ENCODE measurements around the gene SSH2.
"Not testable (repeated sequence)": the region's sequence is repeated elsewhere in the genome, so short reads cannot be mapped to it uniquely, and the experiment has no call there.

Gene SSH2

DNA sequence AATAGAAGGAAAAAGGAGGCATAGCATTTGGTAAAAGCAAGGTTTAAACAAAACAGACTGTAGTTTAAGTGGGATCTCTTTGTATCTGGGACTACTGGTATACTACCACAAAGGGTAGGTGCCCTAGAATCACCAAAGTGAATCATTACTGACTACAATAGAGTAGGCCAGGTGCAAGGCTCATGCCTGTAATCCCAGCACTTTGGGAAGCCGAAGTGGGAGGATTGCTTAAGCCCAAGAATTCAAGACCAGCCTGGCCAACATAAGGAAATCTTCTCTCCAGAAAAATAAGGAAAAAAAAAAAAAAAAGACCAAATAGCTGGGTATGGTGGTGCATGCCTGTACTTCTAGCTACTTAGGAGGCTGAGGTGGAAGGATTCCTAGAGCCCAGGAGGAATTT, 246.5 kb downstream of the SSH2 start:
- H3K36me3 Mint-ChIP-seq (ENCODE audit: low read depth), result peaks cover 29% of the 10 kb centered on the region
- peaks cover 8% of the 10 kb centered on the region for H3K4me1 Mint-ChIP-seq (ENCODE audit: low read depth)
- DNase-seq (ENCODE audit: low spot score), result no peak
- no peak overlapping the region for H3K27ac Mint-ChIP-seq
- no peaks in the 10 kb centered on the region for H3K9me3 Mint-ChIP-seq
- H3K27me3 Mint-ChIP-seq (ENCODE audit: low read depth), result no peaks in the 10 kb centered on the region
- H3K4me3 Mint-ChIP-seq, result no peak overlapping the region

DNA sequence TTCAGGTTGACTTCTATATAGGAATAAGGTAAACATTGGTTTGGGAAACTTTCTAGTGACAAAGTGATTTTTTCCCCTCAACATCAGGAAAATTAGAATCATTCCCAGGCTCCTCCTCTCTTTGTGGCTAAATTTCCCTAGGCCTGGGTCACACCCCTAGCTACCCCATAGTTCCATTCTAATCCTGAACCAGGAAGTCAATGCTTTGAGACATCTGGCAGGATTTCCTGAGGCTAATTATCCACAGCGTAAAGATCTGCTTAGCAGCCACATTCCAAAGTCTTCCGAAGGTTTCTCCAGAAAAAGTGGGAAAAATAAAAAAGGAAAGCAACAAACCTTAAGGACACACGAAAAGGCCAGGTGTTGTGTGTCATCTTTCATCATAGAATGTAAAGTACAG, 247.0 kb downstream of the SSH2 start:
- peaks cover 29% of the 10 kb centered on the region for H3K36me3 Mint-ChIP-seq (ENCODE audit: low read depth)

DNA sequence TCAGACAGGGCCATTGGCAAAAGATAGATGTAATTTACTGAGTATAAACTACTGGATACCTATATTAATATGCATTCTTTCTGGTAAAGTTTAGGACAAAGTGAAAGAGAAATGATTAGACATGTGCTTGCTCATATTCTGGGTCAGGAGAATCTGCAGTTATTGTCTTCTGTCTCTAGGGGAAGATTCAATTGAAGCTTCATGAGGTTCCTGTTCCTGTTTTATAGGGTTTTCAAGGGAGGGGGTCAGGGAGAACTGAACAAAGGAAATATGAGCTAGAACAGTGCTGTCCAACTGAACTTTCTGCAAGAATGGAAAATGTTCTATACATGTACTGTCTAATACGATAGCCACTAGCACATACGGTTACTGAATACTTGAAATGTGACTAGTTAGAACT, 248.0 kb downstream of the SSH2 start:
- Mint-ChIP-seq H3K4me3 (no peak overlapping the region), H3K36me3 (ENCODE audit: low read depth) (peaks cover 31% of the 10 kb centered on the region), H3K9me3 (no peaks in the 10 kb centered on the region)

More for the DNA sequence above, 247.0 kb downstream of the SSH2 start:
- no peak for DNase-seq (ENCODE audit: low spot score)
- peaks cover 8% of the 10 kb centered on the region for H3K4me1 Mint-ChIP-seq (ENCODE audit: low read depth)
- no peaks in the 10 kb centered on the region for H3K27me3 Mint-ChIP-seq (ENCODE audit: low read depth)
- no peak overlapping the region for H3K4me3 Mint-ChIP-seq
- no peaks in the 10 kb centered on the region for H3K9me3 Mint-ChIP-seq
- H3K27ac Mint-ChIP-seq, result no peak overlapping the region

DNA sequence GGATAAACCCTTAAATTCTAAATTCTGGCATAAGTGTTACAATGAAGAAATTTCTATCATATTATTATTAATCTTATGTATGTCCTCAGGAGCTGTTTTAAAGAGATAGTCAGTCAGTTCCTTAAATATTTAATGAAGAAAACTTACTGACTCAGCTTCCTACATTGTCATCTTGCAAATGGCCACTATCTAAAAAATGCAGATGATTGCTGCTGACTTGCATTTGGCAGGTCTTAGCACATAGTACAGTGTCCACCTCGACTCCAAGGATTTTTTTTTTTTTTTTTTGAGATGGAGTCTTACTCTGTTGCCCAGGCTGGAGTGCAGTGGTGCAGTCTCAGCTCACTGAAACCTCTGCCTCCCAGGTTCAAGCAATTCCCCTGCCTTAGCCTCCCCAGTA, 252.2 kb downstream of the SSH2 start:
- no peaks in the 10 kb centered on the region for H3K27me3 Mint-ChIP-seq (ENCODE audit: low read depth)
- H3K4me3 Mint-ChIP-seq, result no peak overlapping the region
- no peaks in the 10 kb centered on the region for H3K9me3 Mint-ChIP-seq
- no peak for DNase-seq (ENCODE audit: low spot score)
- peaks cover 40% of the 10 kb centered on the region for H3K36me3 Mint-ChIP-seq (ENCODE audit: low read depth)
- H3K27ac Mint-ChIP-seq, result no peak overlapping the region
- H3K4me1 Mint-ChIP-seq (ENCODE audit: low read depth), result peaks cover 13% of the 10 kb centered on the region

More for the DNA sequence above, 248.0 kb downstream of the SSH2 start:
- Mint-ChIP-seq H3K27ac (no peak overlapping the region), H3K4me1 (ENCODE audit: low read depth) (peaks cover 8% of the 10 kb centered on the region), H3K27me3 (ENCODE audit: low read depth) (no peaks in the 10 kb centered on the region)
- DNase-seq (ENCODE audit: low spot score), result no peak

DNA sequence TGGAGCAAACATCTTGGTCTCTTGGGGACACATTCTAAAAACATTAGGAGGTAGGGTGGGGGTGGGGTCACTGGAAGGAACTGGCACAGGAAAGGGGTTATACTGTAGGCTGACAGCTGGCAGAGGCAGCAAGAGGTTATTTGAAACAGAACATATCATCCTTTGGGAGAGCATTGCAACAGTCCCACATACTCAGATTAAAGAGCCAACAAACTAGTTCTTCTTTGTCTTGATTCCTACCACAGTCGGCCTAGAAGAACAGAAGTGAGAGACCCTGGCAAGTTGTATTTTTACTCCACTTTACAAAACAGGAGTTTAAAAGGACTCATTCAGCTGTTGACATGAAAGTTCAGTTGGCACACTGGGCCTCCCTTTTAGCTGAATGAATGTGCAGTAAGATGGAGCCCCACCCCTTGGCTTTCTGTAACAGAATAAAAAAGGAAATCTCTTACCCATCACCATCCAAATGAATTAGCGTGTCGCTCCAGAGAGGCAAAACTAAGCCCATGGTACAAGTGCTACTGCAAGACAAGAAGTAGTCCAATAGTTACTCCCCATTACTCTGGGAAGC, 252.7 kb downstream of the SSH2 start:
- H3K27ac Mint-ChIP-seq, result no peak overlapping the region
- no peak for DNase-seq (ENCODE audit: low spot score)
- H3K27me3 Mint-ChIP-seq (ENCODE audit: low read depth), result no peaks in the 10 kb centered on the region
- no peaks in the 10 kb centered on the region for H3K9me3 Mint-ChIP-seq
- no peak overlapping the region for H3K4me3 Mint-ChIP-seq
- peaks cover 40% of the 10 kb centered on the region for H3K36me3 Mint-ChIP-seq (ENCODE audit: low read depth)
- peaks cover 11% of the 10 kb centered on the region for H3K4me1 Mint-ChIP-seq (ENCODE audit: low read depth)

DNA sequence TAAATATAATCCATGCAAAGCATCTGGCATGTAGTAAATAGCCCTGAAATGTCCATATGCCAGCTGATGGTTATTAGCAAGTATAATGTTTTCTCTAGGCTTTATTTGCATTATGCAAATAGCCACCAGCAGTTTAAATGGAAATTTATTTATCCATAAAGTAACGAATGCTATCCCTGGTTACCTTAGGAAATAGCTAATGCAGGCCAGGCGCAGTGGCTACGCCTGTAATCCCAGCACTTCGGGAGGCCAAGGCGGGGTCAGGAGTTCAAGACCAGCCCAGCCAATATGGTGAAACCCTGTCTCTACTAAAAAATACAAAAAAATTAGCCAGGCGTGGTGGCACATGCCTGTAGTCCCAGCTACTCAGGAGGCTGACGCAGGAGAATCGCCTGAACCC, 254.1 kb downstream of the SSH2 start:
- not testable (repeated sequence) for H3K4me1 Mint-ChIP-seq (ENCODE audit: low read depth); H3K27me3 Mint-ChIP-seq (ENCODE audit: low read depth); DNase-seq (ENCODE audit: low spot score); H3K9me3 Mint-ChIP-seq; H3K4me3 Mint-ChIP-seq; H3K27ac Mint-ChIP-seq
- H3K36me3 Mint-ChIP-seq (ENCODE audit: low read depth), result peaks cover 46% of the 10 kb centered on the region

DNA sequence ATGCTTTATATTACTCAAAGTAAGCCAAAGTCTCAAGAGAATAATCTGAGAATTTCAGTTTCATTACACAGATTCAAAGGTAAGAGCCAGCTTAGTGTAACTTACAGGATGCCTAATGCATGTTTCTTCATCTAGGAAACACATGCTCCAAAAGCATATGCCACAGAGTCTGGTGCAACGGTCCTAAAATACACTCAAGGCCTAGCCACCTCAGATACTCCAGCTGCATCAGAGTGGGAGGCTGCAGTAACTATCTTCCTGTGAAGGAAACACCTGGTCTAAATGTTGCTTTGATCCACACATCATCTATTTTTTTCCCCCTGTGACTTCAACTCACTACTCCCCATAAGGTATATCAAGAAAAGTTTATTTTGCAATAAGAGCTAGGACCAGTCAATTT, 255.7 kb downstream of the SSH2 start:
- no peak for DNase-seq (ENCODE audit: low spot score)
- no peaks in the 10 kb centered on the region for H3K27me3 Mint-ChIP-seq (ENCODE audit: low read depth)
- H3K36me3 Mint-ChIP-seq (ENCODE audit: low read depth), result peaks cover 46% of the 10 kb centered on the region
- no peak overlapping the region for H3K27ac Mint-ChIP-seq
- H3K4me3 Mint-ChIP-seq, result no peak overlapping the region
- H3K4me1 Mint-ChIP-seq (ENCODE audit: low read depth), result peaks cover 7% of the 10 kb centered on the region
- H3K9me3 Mint-ChIP-seq, result no peaks in the 10 kb centered on the region

DNA sequence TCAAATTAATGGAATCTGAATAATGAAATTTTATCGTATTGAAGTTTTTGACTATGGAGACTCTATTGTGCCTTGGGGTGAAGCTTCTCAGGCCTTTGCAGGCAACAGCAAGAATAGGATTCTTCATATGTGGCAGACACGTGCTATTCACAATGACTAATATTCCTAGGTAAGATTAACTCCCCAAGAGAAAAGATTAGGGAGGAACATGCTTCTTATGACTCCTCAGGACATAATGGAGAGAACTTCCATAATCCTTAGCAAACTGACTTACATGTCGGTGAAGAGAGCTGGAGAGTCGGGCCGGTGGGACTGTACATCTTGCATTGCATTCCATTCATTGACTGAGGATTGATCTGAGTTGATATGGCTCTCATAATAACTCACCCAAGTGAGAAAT, 258.4 kb downstream of the SSH2 start:
- DNase-seq (ENCODE audit: low spot score), result no peak
- peaks cover 12% of the 10 kb centered on the region for H3K4me1 Mint-ChIP-seq (ENCODE audit: low read depth)
- H3K27ac Mint-ChIP-seq, result no peak overlapping the region
- H3K27me3 Mint-ChIP-seq (ENCODE audit: low read depth), result no peaks in the 10 kb centered on the region
- H3K4me3 Mint-ChIP-seq, result no peak overlapping the region
- peaks cover 49% of the 10 kb centered on the region for H3K36me3 Mint-ChIP-seq (ENCODE audit: low read depth)
- no peaks in the 10 kb centered on the region for H3K9me3 Mint-ChIP-seq

DNA sequence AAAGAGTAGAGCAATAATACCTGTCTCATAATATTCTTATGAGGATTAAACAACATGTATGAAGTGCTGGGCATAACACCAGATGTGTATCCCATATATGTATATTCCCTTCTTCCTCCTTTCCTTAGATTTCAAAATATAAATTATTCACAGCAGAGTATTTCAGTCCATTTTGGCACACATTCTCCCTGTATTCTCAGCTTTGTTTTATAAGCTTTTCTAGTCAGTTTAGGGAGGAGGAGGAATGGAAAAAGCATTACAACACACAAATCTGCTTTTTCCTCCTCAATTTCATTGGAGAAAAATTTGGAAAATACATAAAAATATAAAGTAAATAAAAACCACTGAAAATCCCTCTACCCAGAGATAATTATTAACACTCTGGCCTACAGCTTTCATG, 260.8 kb downstream of the SSH2 start:
- H3K27ac Mint-ChIP-seq, result no peak overlapping the region
- H3K36me3 Mint-ChIP-seq (ENCODE audit: low read depth), result peaks cover 57% of the 10 kb centered on the region
- DNase-seq (ENCODE audit: low spot score), result no peak
- H3K9me3 Mint-ChIP-seq, result no peaks in the 10 kb centered on the region
- no peaks in the 10 kb centered on the region for H3K27me3 Mint-ChIP-seq (ENCODE audit: low read depth)
- no peak overlapping the region for H3K4me3 Mint-ChIP-seq
- H3K4me1 Mint-ChIP-seq (ENCODE audit: low read depth), result peaks cover 5% of the 10 kb centered on the region

DNA sequence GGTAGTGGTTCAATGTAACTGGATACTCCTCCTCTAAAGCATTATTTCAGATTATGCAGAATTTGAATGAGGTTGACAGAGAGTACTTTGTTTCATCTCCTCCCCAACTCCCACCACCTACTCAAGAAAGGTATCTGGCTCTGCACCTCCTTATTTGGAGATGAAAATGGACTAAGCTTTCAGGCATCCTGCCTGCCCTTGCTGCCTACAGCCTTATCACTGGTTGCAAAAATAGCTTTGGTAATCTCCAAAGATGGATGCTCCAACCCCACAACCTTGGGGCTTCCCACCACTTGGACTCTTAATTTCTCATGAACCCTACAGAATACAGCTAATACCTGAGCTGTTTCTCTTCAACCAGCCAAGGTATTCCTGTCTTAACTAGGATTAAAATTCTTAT, 262.1 kb downstream of the SSH2 start:
- H3K27me3 Mint-ChIP-seq (ENCODE audit: low read depth), result no peaks in the 10 kb centered on the region
- DNase-seq (ENCODE audit: low spot score), result no peak
- no peaks in the 10 kb centered on the region for H3K9me3 Mint-ChIP-seq
- peaks cover 55% of the 10 kb centered on the region for H3K36me3 Mint-ChIP-seq (ENCODE audit: low read depth)
- no peak overlapping the region for H3K4me3 Mint-ChIP-seq
- H3K27ac Mint-ChIP-seq, result peak overlapping the region; percentile 46
- peaks cover 5% of the 10 kb centered on the region for H3K4me1 Mint-ChIP-seq (ENCODE audit: low read depth)

DNA sequence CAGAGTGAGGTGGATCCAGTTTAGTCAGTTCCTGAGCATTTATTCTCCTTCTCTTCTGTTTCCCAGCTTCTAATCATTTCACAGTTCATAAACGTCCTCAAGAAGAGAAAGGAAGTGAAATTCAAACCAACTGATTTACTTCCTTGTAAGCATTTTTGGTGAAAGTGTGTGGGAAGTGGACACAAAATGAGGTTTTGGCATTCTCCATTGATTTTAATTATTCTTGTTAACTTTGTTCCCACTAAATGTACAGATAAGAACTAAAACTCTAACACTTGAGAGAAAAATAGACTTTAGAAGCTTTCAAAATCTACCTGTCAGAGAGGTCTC, 264.6 kb downstream of the SSH2 start:
- Mint-ChIP-seq H3K4me1 (ENCODE audit: low read depth) (peaks cover 9% of the 10 kb centered on the region), H3K27me3 (ENCODE audit: low read depth) (no peaks in the 10 kb centered on the region), H3K9me3 (peaks cover 3% of the 10 kb centered on the region), H3K4me3 (no peak overlapping the region), H3K27ac (no peak overlapping the region), H3K36me3 (ENCODE audit: low read depth) (peaks cover 48% of the 10 kb centered on the region)
- DNase-seq (ENCODE audit: low spot score), result no peak

DNA sequence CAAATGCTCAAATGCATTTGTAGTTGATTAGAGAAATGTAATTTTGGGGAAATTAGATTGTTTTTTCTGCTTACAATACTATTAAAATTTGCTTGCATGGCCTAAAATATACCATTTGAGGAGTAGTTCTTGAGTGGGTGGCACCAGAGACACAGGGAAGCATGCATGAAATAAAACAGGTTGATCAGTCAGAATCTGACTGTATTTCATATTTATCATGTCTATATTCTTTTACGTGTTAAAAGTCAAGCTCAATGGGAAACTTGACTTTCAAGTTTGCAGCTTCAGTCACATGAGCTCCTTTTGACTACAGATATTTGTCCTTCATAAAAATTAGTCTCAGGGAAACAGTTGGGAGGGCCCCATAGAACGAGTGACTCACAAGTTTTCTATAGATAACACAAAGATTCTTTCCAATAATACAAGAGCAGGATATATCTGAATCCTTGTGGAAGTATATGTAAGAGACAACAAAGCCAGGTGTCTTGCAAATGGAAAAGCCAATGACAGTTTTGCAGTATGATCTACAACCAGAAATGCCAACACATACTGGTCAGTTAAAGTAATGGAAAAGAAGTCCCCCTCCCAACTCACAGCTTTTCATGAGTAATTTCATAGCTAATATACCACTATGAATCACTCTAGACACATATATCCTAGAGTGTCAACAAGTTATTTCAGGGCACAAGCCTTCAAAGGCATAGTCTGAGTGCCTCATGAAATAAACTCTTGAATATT, 265.1 kb downstream of the SSH2 start:
- Mint-ChIP-seq H3K4me3 (no peak overlapping the region), H3K4me1 (ENCODE audit: low read depth) (peaks cover 10% of the 10 kb centered on the region), H3K27ac (no peak overlapping the region), H3K27me3 (ENCODE audit: low read depth) (no peaks in the 10 kb centered on the region), H3K9me3 (peaks cover 3% of the 10 kb centered on the region), H3K36me3 (ENCODE audit: low read depth) (peaks cover 47% of the 10 kb centered on the region)
- no peak for DNase-seq (ENCODE audit: low spot score)

DNA sequence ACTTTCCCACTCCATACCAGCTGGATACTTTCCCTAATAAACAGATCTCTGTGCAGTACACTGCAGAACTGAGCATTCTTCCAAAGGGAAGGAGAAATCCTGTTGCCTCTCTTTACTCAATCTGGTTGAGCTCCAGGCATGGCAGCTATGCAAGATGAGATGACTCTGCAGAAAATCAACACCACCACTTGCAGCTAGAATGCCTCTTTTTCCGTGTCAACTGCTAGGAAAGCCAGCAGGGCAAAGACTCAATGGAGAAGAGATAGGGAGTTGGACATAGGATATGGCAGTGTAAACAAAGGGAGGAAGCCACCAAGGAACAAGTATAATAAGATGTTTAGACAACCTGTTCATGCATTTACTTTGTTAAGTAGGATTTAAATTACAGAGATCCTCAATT, 266.9 kb downstream of the SSH2 start:
- Mint-ChIP-seq H3K27ac (no peak overlapping the region), H3K4me3 (no peak overlapping the region), H3K36me3 (ENCODE audit: low read depth) (peaks cover 49% of the 10 kb centered on the region), H3K27me3 (ENCODE audit: low read depth) (no peaks in the 10 kb centered on the region), H3K9me3 (peaks cover 3% of the 10 kb centered on the region), H3K4me1 (ENCODE audit: low read depth) (peaks cover 15% of the 10 kb centered on the region)
- no peak for DNase-seq (ENCODE audit: low spot score)

DNA sequence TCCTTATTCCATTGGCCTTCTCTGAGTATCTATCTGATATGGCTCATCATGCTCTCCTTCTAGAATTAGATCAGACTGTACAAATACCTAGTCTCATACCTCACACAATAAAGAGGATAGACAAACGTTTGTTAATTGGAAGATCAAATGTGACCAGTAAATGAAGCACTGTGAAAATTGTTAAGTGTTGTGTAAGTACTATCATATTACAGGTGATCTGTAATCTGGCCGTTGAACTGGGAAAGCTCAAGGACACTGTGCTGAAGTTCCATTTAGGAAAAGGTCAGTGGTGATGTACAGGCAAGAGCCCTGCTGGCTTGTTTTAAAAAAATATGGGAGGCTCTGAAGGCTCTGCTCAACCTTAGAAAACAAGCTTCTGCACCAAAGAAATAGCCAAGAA, 268.8 kb downstream of the SSH2 start:
- Mint-ChIP-seq H3K27ac (no peak overlapping the region), H3K36me3 (ENCODE audit: low read depth) (peaks cover 43% of the 10 kb centered on the region)

DNA sequence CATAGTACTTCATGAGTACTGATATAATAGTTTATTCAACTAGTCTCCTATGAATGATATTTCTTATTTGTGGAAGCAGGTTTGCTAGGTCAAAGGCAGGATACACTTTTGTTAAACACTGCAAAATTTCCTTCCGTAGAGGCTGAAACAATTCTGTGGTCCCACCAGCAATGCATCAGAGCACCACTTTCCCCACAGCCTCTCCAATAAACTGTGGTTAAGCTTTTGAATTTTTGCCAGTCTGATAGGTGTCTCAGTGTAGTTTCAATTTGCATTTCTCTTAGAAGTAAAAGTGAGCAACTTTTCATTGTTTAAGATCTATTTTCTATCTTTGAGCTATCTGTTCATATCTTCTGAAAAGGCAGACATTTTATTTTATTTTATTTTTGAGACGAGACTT, 270.9 kb downstream of the SSH2 start:
- Mint-ChIP-seq H3K4me3 (no peak overlapping the region), H3K36me3 (ENCODE audit: low read depth) (peaks cover 37% of the 10 kb centered on the region), H3K4me1 (ENCODE audit: low read depth) (peaks cover 10% of the 10 kb centered on the region), H3K27ac (peak overlapping the region; percentile 60), H3K27me3 (ENCODE audit: low read depth) (no peaks in the 10 kb centered on the region), H3K9me3 (peaks cover 3% of the 10 kb centered on the region)
- peak; percentile 12 for DNase-seq (ENCODE audit: low spot score)

More for the DNA sequence above, 268.8 kb downstream of the SSH2 start:
- peaks cover 10% of the 10 kb centered on the region for H3K4me1 Mint-ChIP-seq (ENCODE audit: low read depth)
- H3K4me3 Mint-ChIP-seq, result no peak overlapping the region
- peaks cover 3% of the 10 kb centered on the region for H3K9me3 Mint-ChIP-seq
- H3K27me3 Mint-ChIP-seq (ENCODE audit: low read depth), result no peaks in the 10 kb centered on the region
- DNase-seq (ENCODE audit: low spot score), result no peak
